Mucosa of descending colon (tissue), 3 donors: ENCODE measurements around the gene MSX1. TPM values are rescaled to one million over a fixed set of nuclear protein-coding genes. Genes with fewer than 3 reads are reported as not detected.
"Not testable (repeated sequence)": the region's sequence is repeated elsewhere in the genome, so short reads cannot be mapped to it uniquely, and the experiment has no call there.

Experiments used
- ATAC-seq: fragments of 200-7000 bp; cut with Tn5 transposase; one replicate; pipeline ENCODE4 v1.9.1; 2020; ENCODE audit warnings: mild to moderate bottlenecking, moderate library complexity
- DNase-seq, 3 donors: peaks; one replicate each; pipeline ENCODE4 v3.0.0-alpha.2; 2020
- H3K36me3 ChIP-seq: fragments of 200-600 bp; one replicate; pipeline ENCODE4 v1.8.0; 2021; ENCODE audit warnings: low read depth, mild to moderate bottlenecking
- H3K4me1 ChIP-seq: fragments of 200-600 bp; one replicate; pipeline ENCODE4 v1.8.0; 2021; ENCODE audit warnings: low read depth, mild to moderate bottlenecking
- H3K4me3 ChIP-seq: fragments of 200-600 bp; one replicate; pipeline ENCODE4 v1.8.0; 2021; ENCODE audit warnings: mild to moderate bottlenecking
- H3K9me3 ChIP-seq: fragments of 200-600 bp; one replicate; pipeline ENCODE4 v1.8.0; 2021; ENCODE audit warnings: mild to moderate bottlenecking
- CTCF ChIP-seq: fragments of 200-600 bp; IDR thresholded peaks from one replicate; pipeline ENCODE4 v1.8.0; 2022; ENCODE audit warnings: antibody characterized with exemption, mild to moderate bottlenecking
- intact Hi-C, 2 donors: fragments of 100-400 bp; cut with DNase I in 1 of 2; cut with micrococcal nuclease in 1 of 2; formaldehyde crosslinking; loops; one replicate each; pipeline versions ENCODE4 v1.11.0 to v1.11.1; 2022; cut with DNase I, micrococcal nuclease
- total RNA-seq, 3 donors: library from RNA; stranded (reverse); fragmentation: NEBNext Ultra II Directional in 2 of 3; extraction: Animal tissue kit (Norgen Biotek cat#: 25700) in 2 of 3; gene quantifications; one replicate each; pipeline versions ENCODE4 v1.2.1 to v1.2.4, GENCODE V29; 2021 to 2023
- donor health status: DM: no; HTN: no; CAD: no; lungs with moderate emphysema.
- donor health status: DM: no; HTN: no; CAD: no.
- donor health status: DM: no; HTN: yes; CAD: no.

The MSX1 gene
- total RNA-seq, 3 donors from 2014 or later = 0.43 to 0.48 (median 0.44) TPM

- no peak for ATAC-seq
- intact Hi-C loops = no loop called here
- no peaks in the 10 kb centered on the region for H3K36me3 ChIP-seq
- TF ChIP-seq CTCF = no peak
- no peaks in the 10 kb centered on the region for H3K4me1 ChIP-seq
- DNase-seq = no peak
- H3K4me3 ChIP-seq = no peak overlapping the region
- no peaks in the 10 kb centered on the region for H3K9me3 ChIP-seq
These were observed 40.3 kb upstream of the MSX1 start for GRCh38 chr4:4819213-4819606.

- Histone ChIP-seq H3K9me3 (no peaks in the 10 kb centered on the region), H3K4me1 (no peaks in the 10 kb centered on the region), H3K36me3 (no peaks in the 10 kb centered on the region), H3K4me3 (no peak overlapping the region)
- intact Hi-C loops = no loop called here
- ATAC-seq = no peak
- no peak for DNase-seq
- no peak for TF ChIP-seq CTCF
These were observed 39.2 kb upstream of the MSX1 start for GRCh38 chr4:4820261-4820660.

- DNase-seq = no peak
- H3K36me3 ChIP-seq = no peaks in the 10 kb centered on the region
- intact Hi-C loops = no loop called here
- no peaks in the 10 kb centered on the region for H3K4me1 ChIP-seq
- ATAC-seq = no peak
- no peak for TF ChIP-seq CTCF
- H3K9me3 ChIP-seq = no peaks in the 10 kb centered on the region
- H3K4me3 ChIP-seq = no peak overlapping the region
These were observed 38.7 kb upstream of the MSX1 start for GRCh38 chr4:4820739-4821138.

- Histone ChIP-seq H3K4me1 (no peaks in the 10 kb centered on the region), H3K9me3 (no peaks in the 10 kb centered on the region), H3K4me3 (no peak overlapping the region), H3K36me3 (no peaks in the 10 kb centered on the region)
- DNase-seq (no peak), ATAC-seq (no peak)
- no peak for TF ChIP-seq CTCF
- intact Hi-C loops = no loop called here
These were observed 37.9 kb upstream of the MSX1 start for GRCh38 chr4:4821577-4821976.

GRCh38 chr4:4822286-4822685 lies 37.2 kb upstream of the MSX1 start:
- ATAC-seq, H3K36me3 ChIP-seq, H3K4me1 ChIP-seq, H3K4me3 ChIP-seq, intact Hi-C loops, H3K9me3 ChIP-seq, DNase-seq: not testable (repeated sequence)

- Histone ChIP-seq H3K36me3 (no peaks in the 10 kb centered on the region), H3K9me3 (no peaks in the 10 kb centered on the region), H3K4me3 (no peak overlapping the region), H3K4me1 (no peaks in the 10 kb centered on the region)
- no peak for TF ChIP-seq CTCF
- ATAC-seq = no peak
- DNase-seq = no peak
- intact Hi-C loops = no loop called here
These were observed 35.8 kb upstream of the MSX1 start for GRCh38 chr4:4823621-4824162.
